HepG2 (cell line): ENCODE data around the gene MCF2L. TPM values are rescaled to one million over a fixed set of nuclear protein-coding genes. Genes with fewer than 3 reads are reported as not detected.

Experiments
- ATF6 ChIP-seq: sonication (generic); formaldehyde crosslinking; conservative IDR thresholded peaks from 2 replicates; pipeline ENCODE4 v1.4.0; 2020; ENCODE audit warnings: missing genetic modification reagents
- ELK4 ChIP-seq: sonication (generic); formaldehyde crosslinking; IDR thresholded peaks from 2 replicates; pipeline ENCODE4 v1.9.0; 2021; ENCODE audit warnings: missing genetic modification reagents, borderline replicate concordance
- KDM6A ChIP-seq: IDR thresholded peaks from 2 replicates; pipeline ENCODE4 v1.6.1; 2016; ENCODE audit warnings: low read depth
- KLF15 ChIP-seq: sonication (generic); formaldehyde crosslinking; IDR thresholded peaks from 2 replicates; pipeline ENCODE4 v1.8.1; 2023; ENCODE audit warnings: borderline replicate concordance, mild to moderate bottlenecking, inconsistent platforms, missing genetic modification reagents, mixed read lengths
- MXD1 ChIP-seq: sonication (generic); formaldehyde crosslinking; IDR thresholded peaks from 2 replicates; pipeline ENCODE4 v1.4.0; 2020; ENCODE audit warnings: mild to moderate bottlenecking, missing genetic modification reagents
- MYC ChIP-seq: sonication (generic); formaldehyde crosslinking; IDR thresholded peaks from 2 replicates; pipeline ENCODE4 v1.9.0; 2021; ENCODE audit warnings: missing genetic modification reagents, borderline replicate concordance
- NONO ChIP-seq, 2 experiments: fragments of 450-650 bp in 1 of 2; sonication (generic) in 1 of 2; formaldehyde crosslinking in 1 of 2; IDR thresholded peaks in 1 of 2; conservative IDR thresholded peaks in 1 of 2; 2 replicates each; pipeline versions ENCODE4 v1.6.1 to v1.8.0; 2017 to 2022; ENCODE audit warnings: mild to moderate bottlenecking in 1 of 2, missing genetic modification reagents in 1 of 2, moderate library complexity in 1 of 2
- NR0B2 ChIP-seq: sonication (generic); formaldehyde crosslinking; IDR thresholded peaks from 2 replicates; pipeline ENCODE4 v1.4.0; 2020; ENCODE audit warnings: mild to moderate bottlenecking, missing genetic modification reagents
- NR2F6 ChIP-seq, 2 experiments: IDR thresholded peaks; 2 replicates each; pipeline ENCODE4 v1.6.1; 2016; ENCODE audit warnings: antibody characterized with exemption in 1 of 2, mild to moderate bottlenecking in 1 of 2
- NR3C1 ChIP-seq: sonication (generic); formaldehyde crosslinking; IDR thresholded peaks from 2 replicates; pipeline ENCODE4 v1.4.0; 2020; ENCODE audit warnings: missing genetic modification reagents
- PLRG1 ChIP-seq: fragments of 450-650 bp; conservative IDR thresholded peaks from 2 replicates; pipeline ENCODE4 v1.6.1; 2016
- RFX5 ChIP-seq: IDR thresholded peaks from 2 replicates; pipeline ENCODE4 v1.6.1; 2011; ENCODE audit warnings: low read depth, low read length, improper control_type of control experiment
- SOX6 ChIP-seq, 2 experiments: fragments of 450-650 bp in 1 of 2; sonication (generic) in 1 of 2; formaldehyde crosslinking in 1 of 2; IDR thresholded peaks; 2 replicates each; pipeline versions ENCODE4 v1.4.0 to v1.6.1; 2017 to 2020; ENCODE audit warnings: antibody characterized with exemption in 1 of 2, mild to moderate bottlenecking in 1 of 2, missing genetic modification reagents in 1 of 2
- YEATS4 ChIP-seq: sonication (generic); formaldehyde crosslinking; IDR thresholded peaks from 2 replicates; pipeline ENCODE4 v1.4.0; 2020; ENCODE audit warnings: missing genetic modification reagents, borderline replicate concordance
- ZBTB10 ChIP-seq: sonication (generic); formaldehyde crosslinking; IDR thresholded peaks from 2 replicates; pipeline ENCODE4 v1.4.0; 2020; ENCODE audit warnings: missing genetic modification reagents, borderline replicate concordance
- ZBTB7A ChIP-seq: sonication (generic); formaldehyde crosslinking; IDR thresholded peaks from 2 replicates; pipeline ENCODE4 v1.8.0; 2022; ENCODE audit warnings: mild to moderate bottlenecking, missing genetic modification reagents
- ZNF124 ChIP-seq: sonication (generic); formaldehyde crosslinking; IDR thresholded peaks from 2 replicates; pipeline ENCODE4 v1.4.0; 2020; ENCODE audit warnings: missing genetic modification reagents
- ZNF232 ChIP-seq: sonication (generic); formaldehyde crosslinking; IDR thresholded peaks from 2 replicates; pipeline ENCODE4 v1.4.0; 2020; ENCODE audit warnings: missing genetic modification reagents, borderline replicate concordance
- ZNF432 ChIP-seq: sonication (generic); formaldehyde crosslinking; IDR thresholded peaks from 2 replicates; pipeline ENCODE4 v1.5.0; 2020; ENCODE audit warnings: missing genetic modification reagents, mild to moderate bottlenecking, borderline replicate concordance
- ZNF7 ChIP-seq: IDR thresholded peaks from 2 replicates; pipeline ENCODE4 v1.6.1; 2016; ENCODE audit warnings: missing biosample characterization, missing genetic modification reagents
- ZNF749 ChIP-seq: sonication (generic); formaldehyde crosslinking; IDR thresholded peaks from 2 replicates; pipeline ENCODE4 v1.8.0; 2022; ENCODE audit warnings: mild to moderate bottlenecking, missing genetic modification reagents, moderate library complexity, borderline replicate concordance
- polyA plus RNA-seq, 8 experiments: library from polyadenylated mRNA; depleted of rRNA in 3 of 8; stranded (reverse) in 7 of 8; unstranded in 1 of 8; fragments of >200 nt; fragmentation: Illumina TruSeq in 4 of 8; extraction: Trizol in 4 of 8; gene quantifications; 2 replicates each; pipeline versions ENCODE4 v1.2.1 to v1.2.3, GENCODE V29; 2011 to 2016; ENCODE audit warnings: low read depth in 4 of 8, missing spikeins in 1 of 8, mixed read lengths in 1 of 8; ENCODE audit not compliant: insufficient read depth in 1 of 8
- total RNA-seq, 5 experiments: library from RNA; depleted of rRNA; stranded (reverse); fragments of >200 nt; fragmentation: Illumina TruSeq; extraction: Trizol; gene quantifications; 2 replicates each; pipeline ENCODE4 v1.2.3, GENCODE V29; 2016; ENCODE audit warnings: low read depth in 1 of 5

The MCF2L gene
- total and polyA plus RNA-seq, 2 of the 13 experiments (the other 11 are each of a cell fraction or from before 2014, with no cell fraction given): 19.4 to 28.4 TPM

GRCh38 chr13:113105032-113105920, 136.3 kb downstream of the MCF2L start, which contains the start of gene F7 (continued):
- TF ChIP-seq YEATS4 (CRISPR knock-in tag) (peak; percentile 90), MYC (CRISPR knock-in tag) (peak; percentile 81), ZNF7 (no peak), ZBTB7A (CRISPR knock-in tag) (no peak; the same call in 1 of the 2 replicates), ZNF124 (CRISPR knock-in tag) (no peak), MXD1 (CRISPR knock-in tag) (peak; percentile 59; the same call in 1 of the 2 replicates), ATF6 (CRISPR knock-in tag) (no peak), ZNF749 (CRISPR knock-in tag) (no peak), KDM6A (CRISPR knock-in tag) (peak; percentile 88), RFX5 (no peak), ZNF232 (CRISPR knock-in tag) (no peak; the same call in 1 of the 2 replicates), NR0B2 (CRISPR knock-in tag) (no peak), KLF15 (CRISPR knock-in tag) (no peak), NR2F6 (IDR thresholded peaks at IDR 0.05) (peak; percentile 81), NR2F6 (CRISPR knock-in tag; IDR thresholded peaks at IDR 0.05) (peak; percentile 91), PLRG1 (no peak), SOX6 (IDR thresholded peaks at IDR 0.05) (no peak), SOX6 (CRISPR knock-in tag; IDR thresholded peaks at IDR 0.05) (peak; percentile 81), ZNF432 (no peak), NR3C1 (CRISPR knock-in tag) (no peak), ELK4 (no peak), ZBTB10 (CRISPR knock-in tag) (no peak), NONO (IDR thresholded peaks at IDR 0.05) (no peak), NONO (CRISPR knock-in tag; conservative IDR thresholded peaks at IDR 0.05) (peak; percentile 96)
